Measurements from ENCODE around the gene LDB2. TPM values are rescaled to one million over a fixed set of nuclear protein-coding genes. Genes with fewer than 3 reads are reported as not detected.

LDB2 gene
- total and polyA plus RNA-seq, 2 of the 8 experiments (the other 6 are each of a cell fraction or from before 2014, with no cell fraction given), result 57.0 to 140 TPM

GRCh38 chr4:16466581-16466980, 431.9 kb downstream of the LDB2 start (continued):
- TF ChIP-seq RAD21 (IDR thresholded peaks at IDR 0.05 in 1 of 2, conservative IDR thresholded peaks at IDR 0.05 in 1 of 2; ENCODE audit: low read depth in 2 of 2, low read length in 2 of 2), result no peak
- no peak for TF ChIP-seq RFX5 (IDR thresholded peaks at IDR 0.05; ENCODE audit: borderline replicate concordance, low read depth, low read length)
- TF ChIP-seq POLR2A (IDR thresholded peaks at IDR 0.05; ENCODE audit: control extremely low read depth in 1 of 2, low read depth in 2 of 2, low read length in 2 of 2), result no peak
- TF ChIP-seq HDAC2 (IDR thresholded peaks at IDR 0.05; ENCODE audit: borderline replicate concordance in 1 of 2, low read depth in 2 of 2, low read length in 2 of 2), result no peak
- TF ChIP-seq SP1 (IDR thresholded peaks at IDR 0.05; ENCODE audit: low read depth, low read length), result no peak
- TF ChIP-seq SIX5 (IDR thresholded peaks at IDR 0.05; ENCODE audit: low read depth, low read length), result no peak

All from H1 (cell line).